H9 (cell line): ENCODE data around the gene ZNF607. TPM values are rescaled to one million over a fixed set of nuclear protein-coding genes. Genes with fewer than 3 reads are reported as not detected.

Experiments used
- DNase-seq: peaks from one replicate; pipeline ENCODE4 v3.0.0-alpha.2; 2017
- H2AFZ ChIP-seq: one replicate; pipeline ENCODE4 v1.6.1; 2013; ENCODE audit warnings: mild to moderate bottlenecking, low read length, control low read depth, moderate library complexity
- H2AK5ac ChIP-seq: 2 replicates; pipeline ENCODE4 v1.6.1; 2013; ENCODE audit warnings: low read length, control low read depth, mixed read lengths; ENCODE audit not compliant: insufficient read length
- H2BK120ac ChIP-seq: one replicate; pipeline ENCODE4 v1.6.1; 2013; ENCODE audit warnings: low read depth, mild to moderate bottlenecking, low read length, control low read depth, inconsistent platforms; ENCODE audit not compliant: poor library complexity, severe bottlenecking
- H2BK12ac ChIP-seq: 2 replicates; pipeline ENCODE4 v1.6.1; 2013; ENCODE audit warnings: low read length, control low read depth, mixed read lengths, low read depth; ENCODE audit not compliant: insufficient read length
- H2BK15ac ChIP-seq: 2 replicates; pipeline ENCODE4 v1.6.1; 2013; ENCODE audit warnings: low read depth, low read length, control low read depth
- H2BK20ac ChIP-seq: one replicate; pipeline ENCODE4 v1.6.1; 2013; ENCODE audit warnings: low read depth, mild to moderate bottlenecking, low read length, control low read depth, inconsistent platforms; ENCODE audit not compliant: poor library complexity, severe bottlenecking
- H2BK5ac ChIP-seq: 2 replicates; pipeline ENCODE4 v1.6.1; 2013; ENCODE audit warnings: low read length, control low read depth, mixed read lengths; ENCODE audit not compliant: insufficient read length
- H3K14ac ChIP-seq: 2 replicates; pipeline ENCODE4 v1.6.1; 2013; ENCODE audit warnings: low read length, control low read depth; ENCODE audit not compliant: insufficient read depth
- H3K18ac ChIP-seq: 2 replicates; pipeline ENCODE4 v1.6.1; 2013; ENCODE audit warnings: low read depth, mild to moderate bottlenecking, mixed read lengths, low read length, control low read depth; ENCODE audit not compliant: insufficient read length
- H3K23ac ChIP-seq: 2 replicates; pipeline ENCODE4 v1.6.1; 2013; ENCODE audit warnings: low read length, control low read depth, mixed read lengths, low read depth; ENCODE audit not compliant: insufficient read length
- H3K23me2 ChIP-seq: 2 replicates; pipeline ENCODE4 v1.6.1; 2013; ENCODE audit warnings: low read depth, mild to moderate bottlenecking, mixed read lengths, low read length, control low read depth; ENCODE audit not compliant: insufficient read length, poor library complexity, severe bottlenecking
- H3K27ac ChIP-seq: 2 replicates; pipeline ENCODE4 v1.5.1; 2013; ENCODE audit warnings: low read length, control low read depth, mixed read lengths, low read depth; ENCODE audit not compliant: insufficient read length
- H3K27me3 ChIP-seq: 2 replicates; pipeline ENCODE4 v1.6.1; 2013; ENCODE audit warnings: low read length, control low read depth, inconsistent platforms; ENCODE audit not compliant: insufficient read depth
- H3K4ac ChIP-seq: 2 replicates; pipeline ENCODE4 v1.6.1; 2013; ENCODE audit warnings: low read depth, mild to moderate bottlenecking, control low read depth, inconsistent platforms, low read length, moderate library complexity
- H3K4me1 ChIP-seq: 2 replicates; pipeline ENCODE4 v1.6.1; 2013; ENCODE audit warnings: low read length, control low read depth, inconsistent platforms; ENCODE audit not compliant: insufficient read depth
- H3K4me2 ChIP-seq: 2 replicates; pipeline ENCODE4 v1.6.1; 2013; ENCODE audit warnings: low read length, control low read depth, mixed read lengths; ENCODE audit not compliant: insufficient read length, insufficient read depth
- H3K56ac ChIP-seq: 2 replicates; pipeline ENCODE4 v1.6.1; 2013; ENCODE audit warnings: low read depth, mild to moderate bottlenecking, mixed read lengths, low read length, control low read depth; ENCODE audit not compliant: insufficient read length
- H3K79me1 ChIP-seq: 2 replicates; pipeline ENCODE4 v1.6.1; 2013; ENCODE audit warnings: low read depth, mild to moderate bottlenecking, moderate library complexity, low read length, control low read depth, inconsistent platforms; ENCODE audit not compliant: insufficient read depth, poor library complexity, severe bottlenecking
- H3K79me2 ChIP-seq: 2 replicates; pipeline ENCODE4 v1.6.1; 2013; ENCODE audit warnings: low read length, control low read depth, inconsistent platforms; ENCODE audit not compliant: insufficient read depth
- H3K9ac ChIP-seq: 2 replicates; pipeline ENCODE4 v1.6.1; 2013; ENCODE audit warnings: low read length, control low read depth, mixed read lengths; ENCODE audit not compliant: insufficient read length; ENCODE audit errors: extremely low read depth
- H3K9me3 ChIP-seq: one replicate; pipeline ENCODE4 v1.6.1; 2013; ENCODE audit warnings: low read depth, low read length, inconsistent platforms; ENCODE audit not compliant: control insufficient read depth
- H3T11ph ChIP-seq: one replicate; pipeline ENCODE4 v1.6.1; 2013; ENCODE audit warnings: mild to moderate bottlenecking, low read length, control low read depth, inconsistent platforms
- H4K20me1 ChIP-seq: one replicate; pipeline ENCODE4 v1.6.1; 2013; ENCODE audit not compliant: control insufficient read depth, insufficient read length, insufficient read depth
- H4K5ac ChIP-seq: 2 replicates; pipeline ENCODE4 v1.6.1; 2013; ENCODE audit warnings: low read depth, mild to moderate bottlenecking, mixed read lengths, low read length, control low read depth; ENCODE audit not compliant: insufficient read length
- H4K8ac ChIP-seq: replicated peaks from 2 replicates; pipeline ENCODE4 v1.6.1; 2013; ENCODE audit warnings: low read length, control low read depth, mixed read lengths, low read depth; ENCODE audit not compliant: insufficient read length
- H4K91ac ChIP-seq: 2 replicates; pipeline ENCODE4 v1.6.1; 2013; ENCODE audit warnings: low read depth, mild to moderate bottlenecking, moderate library complexity, mixed read lengths, low read length, control low read depth; ENCODE audit not compliant: insufficient read length
- H3K27ac Mint-ChIP-seq, 3 experiments: 2 replicates in 2 of 3; 3 replicates in 1 of 3; pipeline ENCODE4 v1.8.0; 2020 to 2021; ENCODE audit warnings: mixed read lengths in 3 of 3, mild to moderate bottlenecking in 1 of 3, moderate library complexity in 1 of 3
- H3K27me3 Mint-ChIP-seq: 2 replicates; pipeline ENCODE4 v1.8.0; 2021; ENCODE audit warnings: low read depth, mild to moderate bottlenecking, moderate library complexity, mixed read lengths
- H3K36me3 Mint-ChIP-seq, 3 experiments: 2 replicates in 2 of 3; 3 replicates in 1 of 3; pipeline ENCODE4 v1.8.0; 2020 to 2021; ENCODE audit warnings: low read depth in 3 of 3, mixed read lengths in 3 of 3; ENCODE audit not compliant: insufficient read depth in 1 of 3
- H3K4me1 Mint-ChIP-seq, 2 experiments: 2 replicates each; pipeline ENCODE4 v1.8.0; 2020; ENCODE audit warnings: mixed read lengths in 2 of 2
- H3K4me3 Mint-ChIP-seq, 2 experiments: 2 replicates in 1 of 2; 3 replicates in 1 of 2; pipeline ENCODE4 v1.8.0; 2020 to 2021; ENCODE audit warnings: mild to moderate bottlenecking in 2 of 2, mixed read lengths in 2 of 2, moderate library complexity in 1 of 2
- H3K9me3 Mint-ChIP-seq, 2 experiments: 2 replicates in 1 of 2; 3 replicates in 1 of 2; pipeline ENCODE4 v1.8.0; 2020; ENCODE audit warnings: mild to moderate bottlenecking in 2 of 2, mixed read lengths in 2 of 2, moderate library complexity in 1 of 2
- CTCF ChIP-seq: fragments of 200-600 bp; sonication (generic); conservative IDR thresholded peaks from 3 replicates; pipeline ENCODE4 v1.8.0; 2021; ENCODE audit warnings: antibody characterized with exemption, mild to moderate bottlenecking
- WGBS: extraction: QIAGEN DNeasy Blood & Tissue Kit; methylation state at CpG from one replicate; pipeline ENCODE4 v1.1.7; 2013; ENCODE audit warnings: missing lambda C conversion rate, low lambda C conversion rate, mixed read lengths; ENCODE audit not compliant: insufficient read length; ENCODE audit errors: extremely low coverage; 5-methylcytosine and 5-hydroxymethylcytosine counted together
- total RNA-seq: library from RNA; stranded (reverse); gene quantifications from 2 replicates; pipeline ENCODE4 v1.2.1, GENCODE V29; 2021

ZNF607 gene
- total RNA-seq, 1 experiment from 2014 or later, result 27.5 TPM

- Histone ChIP-seq H3K9me3 (no peaks in the 10 kb centered on the region), H3T11ph (no peak overlapping the region), H3K56ac (no peak overlapping the region), H2BK120ac (no peak overlapping the region), H4K91ac (no peak overlapping the region), H4K20me1 (no peaks in the 10 kb centered on the region), H3K27me3 (peaks cover 11% of the 10 kb centered on the region; the same call in 1 of the 2 replicates), H3K9ac (no peak overlapping the region), H2AK5ac (no peak overlapping the region), H3K4ac (no peak overlapping the region), H3K14ac (no peak overlapping the region), H3K18ac (no peak overlapping the region), H3K4me1 (no peaks in the 10 kb centered on the region; the same call in 1 of the 2 replicates), H2BK20ac (no peak overlapping the region), H2AFZ (no peak overlapping the region), H3K23ac (no peak overlapping the region), H3K4me2 (no peak overlapping the region), H3K79me2 (no peaks in the 10 kb centered on the region), H2BK15ac (no peak overlapping the region), H4K5ac (no peak overlapping the region), H3K23me2 (peaks cover 7% of the 10 kb centered on the region), H3K79me1 (no peaks in the 10 kb centered on the region), H2BK5ac (no peak overlapping the region), H4K8ac (no peak overlapping the region), H2BK12ac (no peak overlapping the region), H3K27ac (no peak overlapping the region)
- Mint-ChIP-seq H3K4me1 (peaks cover 18 to 29% of the 10 kb centered on the region in 2 experiments), H3K4me3 (no peak overlapping the region; a peak in 2 of 5 replicates), H3K36me3 (peaks cover 31 to 39% (median 38%) of the 10 kb centered on the region in 3 experiments), H3K27ac (peak overlapping the region in 2 of 3 experiments; percentile 66 to 76; a peak in 3 of 7 replicates), H3K9me3 (peaks cover 3 to 6% of the 10 kb centered on the region in 2 experiments; a peak in 3 of 5 replicates), H3K27me3 (peaks cover 53% of the 10 kb centered on the region)
- peak; percentile 49 for DNase-seq
- no CpG with 5 or more reads among the region's 3 CpGs for WGBS
- no peak for TF ChIP-seq CTCF
Observed at GRCh38 chr19:37695144-37695899, 24.2 kb downstream of the ZNF607 start.
